Activated CD4-positive, alpha-beta memory T cell treated with anti-CD3 and anti-CD28 coated beads for 36 hours (primary cell): ENCODE measurements around the gene GOLGA6D. TPM values are rescaled to one million over a fixed set of nuclear protein-coding genes. Genes with fewer than 3 reads are reported as not detected.
"Not testable (repeated sequence)": the region's sequence is repeated elsewhere in the genome, so short reads cannot be mapped to it uniquely, and the experiment has no call there.

Experiments used
- CTCF ChIA-PET: fragments of 350-600 bp; sonication (Branson Sonifier 250); formaldehyde crosslinking; loops from one replicate; lab custom pipeline; 2021; ENCODE audit warnings: antibody characterized with exemption, inconsistent platforms; lab: Charles Lee
- POLR2A ChIA-PET: fragments of 350-600 bp; sonication (Branson Sonifier 250); formaldehyde crosslinking; loops from one replicate; lab custom pipeline; 2021; ENCODE audit warnings: antibody characterized with exemption; lab: Charles Lee
- DNase-seq: peaks from one replicate; pipeline ENCODE4 v3.0.0-alpha.2; 2020
- H3K27ac Mint-ChIP-seq: one replicate; pipeline ENCODE4 v1.8.0; 2021; ENCODE audit warnings: mixed read lengths
- H3K27me3 Mint-ChIP-seq: one replicate; pipeline ENCODE4 v1.8.0; 2021; ENCODE audit warnings: mixed read lengths
- H3K36me3 Mint-ChIP-seq: one replicate; pipeline ENCODE4 v1.8.0; 2021; ENCODE audit warnings: mixed read lengths
- H3K4me1 Mint-ChIP-seq: one replicate; pipeline ENCODE4 v1.8.0; 2021; ENCODE audit warnings: low read depth, mixed read lengths
- H3K4me3 Mint-ChIP-seq: one replicate; pipeline ENCODE4 v1.8.0; 2021; ENCODE audit warnings: mild to moderate bottlenecking, mixed read lengths
- H3K9me3 Mint-ChIP-seq: one replicate; pipeline ENCODE4 v1.8.0; 2021; ENCODE audit warnings: mixed read lengths
- intact Hi-C: fragments of 100-400 bp; cut with micrococcal nuclease; formaldehyde crosslinking; loops from one replicate; pipeline ENCODE4 v1.15.1; 2023
- total RNA-seq, 2 experiments: library from RNA; stranded (reverse); gene quantifications; one replicate each; pipeline ENCODE4 v1.2.3, GENCODE V29; 2021

GOLGA6D gene
- total RNA-seq, 2 experiments from 2014 or later: 0.12 TPM; not detected in 1

- intact Hi-C loops, H3K27ac Mint-ChIP-seq, H3K36me3 Mint-ChIP-seq, DNase-seq, H3K4me3 Mint-ChIP-seq, H3K27me3 Mint-ChIP-seq, POLR2A ChIA-PET, H3K4me1 Mint-ChIP-seq, H3K9me3 Mint-ChIP-seq: not testable (repeated sequence)
- CTCF ChIA-PET: interaction anchor here (1.2 kb wide), 1 partner anchor 24 kb away, joined by 7 read pairs; no protein-coding TSS in a partner anchor
Observed at GRCh38 chr15:75343953-75344352, 61.3 kb downstream of the GOLGA6D start.

Other genes with a start within 250 kb of the GOLGA6D start
- gene C15orf39, start 81.0 kb upstream of the GOLGA6D start, total RNA-seq: 10 to 100 TPM; 14.1 to 14.2 TPM
- gene GOLGA6C, start 24.5 kb upstream of the GOLGA6D start, total RNA-seq: not detected
- 10 to 100 TPM; 83.3 to 87.8 TPM for gene COMMD4, start 53.2 kb downstream of the GOLGA6D start, total RNA-seq
- gene NEIL1, start 64.2 kb downstream of the GOLGA6D start, total RNA-seq: 10 to 100 TPM in 1 of 2 experiments, 1 to 10 TPM in 1; 9.8 to 10.1 TPM
- gene MAN2C1, start 85.8 kb downstream of the GOLGA6D start, total RNA-seq: 100 to 1,000 TPM; 177 to 192 TPM
- gene SIN3A, start 168.9 kb downstream of the GOLGA6D start, total RNA-seq: 10 to 100 TPM; 80.1 to 83.3 TPM